ENCODE data around the gene GPR61. TPM values are rescaled to one million over a fixed set of nuclear protein-coding genes. Genes with fewer than 3 reads are reported as not detected.

Gene GPR61
- total RNA-seq, 4 donors from 2014 or later, result 0.59 to 0.60 TPM; not detected in 2

DNA sequence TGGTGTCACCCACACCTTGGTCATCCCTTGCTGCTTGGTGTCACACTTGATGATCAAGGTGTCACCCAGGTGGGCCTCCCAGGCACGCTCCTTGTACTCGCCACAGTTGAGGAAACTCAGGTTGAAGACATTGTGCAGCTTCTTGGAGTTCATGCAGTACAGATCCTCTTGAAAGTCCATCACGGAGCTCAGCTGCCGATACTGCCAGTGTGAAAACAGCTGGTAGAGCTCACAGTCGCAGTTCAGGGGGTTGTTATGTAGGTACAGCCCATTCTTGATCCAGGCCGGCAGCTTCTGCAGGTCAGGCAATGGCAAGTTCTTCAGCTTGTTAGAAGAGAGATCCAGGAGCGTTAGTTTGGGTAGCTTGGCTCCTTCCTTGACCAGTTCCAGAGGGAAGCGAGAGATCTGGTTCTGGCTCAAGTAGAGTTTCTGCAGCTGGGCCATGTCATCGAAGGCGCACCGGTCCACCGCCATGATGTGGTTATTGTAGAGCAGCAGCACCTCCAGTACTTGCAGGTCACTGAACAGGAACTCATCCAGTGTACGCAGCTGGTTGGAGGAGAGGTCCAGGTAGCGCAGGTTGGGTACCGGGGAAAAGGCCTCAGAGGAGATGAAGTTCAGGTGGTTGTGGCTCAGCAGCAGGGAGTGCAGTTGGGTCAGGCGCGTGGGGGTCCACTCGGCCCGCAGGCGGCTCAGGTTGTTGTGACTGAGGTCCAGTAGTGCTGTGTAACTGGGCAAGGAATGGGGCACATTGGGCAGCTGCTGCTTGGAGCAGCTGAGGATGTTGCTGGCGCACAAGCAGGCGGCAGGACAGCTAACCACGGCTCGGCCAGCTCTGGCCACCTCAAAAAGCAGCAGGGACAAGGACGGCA lies 31.4 kb upstream of the GPR61 start:
- 90 to 91% methylated on average over 25 of the region's 25 CpGs for WGBS, 2 donors
- H3K4me1 ChIP-seq, result peaks cover 0 to 25% (median 10%) of the 10 kb centered on the region in 4 donors
- no peak for DNase-seq (ENCODE audit: low spot score in 2 of 2)
- TF ChIP-seq EP300 (IDR thresholded peaks at IDR 0.05) (no peak), CTCF (IDR thresholded peaks at IDR 0.05) (no peak), POLR2A (IDR thresholded peaks at IDR 0.05) (no peak)
- H3K9me3 ChIP-seq, result no peaks in the 10 kb centered on the region
- H3K27me3 ChIP-seq, result no peaks in the 10 kb centered on the region
- H3K27ac ChIP-seq, result peak overlapping the region in 1 of 4 donors; percentile 82
- peaks cover 0 to 26% (median 0%) of the 10 kb centered on the region in 3 donors for H3K36me3 ChIP-seq
- H3K4me3 ChIP-seq, result peak overlapping the region in 2 of 4 donors; percentile 65 to 85

- peaks cover 0 to 25% (median 0%) of the 10 kb centered on the region in 3 donors for H3K36me3 ChIP-seq
- H3K9me3 ChIP-seq, result no peaks in the 10 kb centered on the region
- DNase-seq (ENCODE audit: low spot score in 2 of 2), result no peak
- H3K4me3 ChIP-seq, result peak overlapping the region; percentile 51 to 85 (median 66)
- H3K27ac ChIP-seq, result peak overlapping the region in 3 of 4 donors; percentile 66 to 82 (median 75)
- no peaks in the 10 kb centered on the region for H3K27me3 ChIP-seq
- TF ChIP-seq POLR2A (IDR thresholded peaks at IDR 0.05), result no peak
- TF ChIP-seq CTCF (IDR thresholded peaks at IDR 0.05), result no peak
- 64 to 67% methylated on average over 7 of the region's 7 CpGs for WGBS, 2 donors
- H3K4me1 ChIP-seq, result peaks cover 0 to 24% (median 10%) of the 10 kb centered on the region in 4 donors
These were observed 30.8 kb upstream of the GPR61 start for GRCh38 chr1:109508873-109509175.

DNA sequence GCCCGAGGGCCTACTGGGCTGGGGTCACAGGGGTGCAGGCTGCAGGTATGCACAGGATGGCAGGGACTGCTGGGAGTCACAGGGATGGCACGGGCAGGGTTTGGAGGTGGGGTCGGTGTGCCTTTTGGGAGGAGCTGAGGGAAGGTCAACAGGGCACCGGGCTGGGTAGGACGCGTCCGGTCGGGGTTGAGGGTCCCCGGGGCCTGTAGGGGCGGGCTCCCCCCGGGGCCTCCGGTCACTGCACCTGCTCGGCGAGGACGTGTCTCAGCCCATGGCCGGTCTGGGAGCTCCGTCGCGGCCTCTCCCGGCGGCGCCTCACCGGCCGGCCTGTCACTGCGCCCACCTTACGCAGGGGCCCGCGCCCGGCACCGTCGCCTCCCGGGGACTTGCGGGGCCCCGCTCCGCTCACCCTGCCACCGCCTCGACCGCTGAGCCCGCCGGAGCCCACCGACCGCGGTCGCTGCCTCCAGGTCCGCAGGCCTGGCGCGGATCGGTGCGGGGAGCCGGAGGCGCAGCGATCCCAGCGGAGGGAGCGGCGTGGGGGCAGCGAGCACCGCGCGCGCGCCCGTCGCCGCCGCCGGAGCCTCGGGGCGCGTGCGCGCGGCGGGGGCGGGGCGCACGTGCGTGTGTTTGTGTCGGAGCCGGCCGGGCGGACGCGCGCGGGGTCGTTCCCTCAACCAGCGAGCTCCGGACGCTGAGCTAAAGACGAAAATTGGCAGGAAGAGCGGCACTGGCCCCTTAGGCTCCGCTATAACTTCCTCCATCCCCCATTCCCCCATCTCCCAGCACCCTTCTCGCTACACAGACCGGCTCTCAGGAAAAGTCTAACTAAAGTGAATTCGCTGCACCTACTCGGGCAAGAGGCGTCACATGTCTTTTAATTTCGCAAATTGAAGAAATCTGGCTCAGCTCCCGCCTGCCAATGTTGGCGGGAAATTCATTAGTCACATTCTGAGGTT lies 30.2 kb upstream of the GPR61 start, which contains the start of gene AMIGO1:
Gene AMIGO1, minus strand, starts transcription at position 552 of the 959 bp plus-strand sequence. CDS start 815 bp downstream, outside the sequence.
- WGBS, 2 donors, result 1% methylated on average over 28 to 90 of the region's 100 CpGs
- no peak for DNase-seq (ENCODE audit: low spot score in 2 of 2)
- Histone ChIP-seq H3K4me1 (peaks cover 0 to 19% (median 10%) of the 10 kb centered on the region in 4 donors), H3K27me3 (no peaks in the 10 kb centered on the region), H3K27ac (peak within 1 kb of the TSS in 3 of 4 donors; percentile 66 to 82 (median 75)), H3K4me3 (peak within 1 kb of the TSS; percentile 51 to 85 (median 66)), H3K36me3 (peaks cover 0 to 18% (median 0%) of the 10 kb centered on the region in 3 donors), H3K9me3 (no peaks in the 10 kb centered on the region)
- TF ChIP-seq EP300 (IDR thresholded peaks at IDR 0.05) (peak in 1 of 2 donors; percentile 6), CTCF (IDR thresholded peaks at IDR 0.05) (peak in 1 of 5 experiments; percentile 20), POLR2A (IDR thresholded peaks at IDR 0.05) (no peak)

GRCh38 chr1:109513110-109513710 lies 26.5 kb upstream of the GPR61 start:
- 87 to 90% methylated on average over 2 of the region's 2 CpGs for WGBS, 2 donors
- TF ChIP-seq POLR2A (IDR thresholded peaks at IDR 0.05) (no peak), EP300 (IDR thresholded peaks at IDR 0.05) (no peak), CTCF (IDR thresholded peaks at IDR 0.05) (no peak)
- Histone ChIP-seq H3K27me3 (no peaks in the 10 kb centered on the region), H3K36me3 (no peaks in the 10 kb centered on the region), H3K4me3 (no peak overlapping the region), H3K4me1 (peaks cover 0 to 19% (median 10%) of the 10 kb centered on the region in 4 donors), H3K9me3 (no peaks in the 10 kb centered on the region), H3K27ac (no peak overlapping the region)
- DNase-seq (ENCODE audit: low spot score in 2 of 2), result no peak

Data from tibial nerve (tissue), 4 donors.